ENCODE measurements around the gene WIPI1.
A peak's percentile ranks its signal among the peaks of the same experiment; 100 is the strongest.

The WIPI1 gene

DNA sequence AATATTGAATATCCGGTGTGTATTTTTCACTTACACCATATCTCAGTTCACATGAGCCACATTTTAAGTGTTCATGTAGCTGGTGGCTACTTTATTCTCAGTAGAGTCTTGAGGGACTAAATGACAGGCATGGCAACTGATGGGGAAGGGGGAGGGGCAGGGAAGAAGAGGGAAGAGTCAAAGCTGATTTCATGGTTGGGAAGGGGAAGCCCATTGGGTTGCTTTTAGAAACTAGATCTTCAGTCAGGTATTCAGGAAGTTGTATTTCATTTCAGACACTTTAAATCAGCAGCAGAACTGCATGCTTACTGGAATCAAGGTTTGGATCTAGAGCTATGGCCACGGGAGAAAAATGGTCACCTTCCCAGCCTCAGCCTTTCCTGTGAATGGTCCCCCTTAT lies 2.9 kb upstream of the WIPI1 start:
- DNase-seq: no peak

DNA sequence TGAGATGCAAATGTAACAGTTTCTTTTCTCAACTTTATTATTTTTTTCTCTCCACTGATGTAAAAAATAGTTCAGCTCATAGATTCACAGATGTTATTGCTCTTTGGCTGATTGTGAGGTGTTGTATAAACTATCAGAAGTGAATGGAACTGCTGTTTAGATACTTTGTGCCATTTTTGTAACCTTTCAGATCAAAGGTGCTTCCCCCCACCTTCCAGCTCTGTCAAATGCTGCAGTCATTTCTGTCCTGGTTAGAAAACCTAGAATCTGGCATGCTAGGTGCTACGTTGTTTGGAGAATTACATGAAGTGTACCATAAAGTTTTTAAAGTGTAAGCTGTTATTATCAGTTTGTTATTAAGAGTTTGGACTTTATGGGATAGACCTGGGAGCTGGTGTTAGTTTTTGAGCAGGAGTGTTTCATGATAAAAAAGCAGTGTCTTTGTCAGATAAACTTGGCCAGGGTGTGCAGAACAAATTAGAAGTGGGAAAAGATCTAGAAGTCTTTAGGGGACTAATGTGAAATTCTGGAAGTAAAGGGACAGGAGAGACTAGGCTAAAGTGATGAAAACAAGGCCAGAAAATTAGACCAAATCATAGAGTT lies 1.8 kb upstream of the WIPI1 start:
- no peak for DNase-seq

DNA sequence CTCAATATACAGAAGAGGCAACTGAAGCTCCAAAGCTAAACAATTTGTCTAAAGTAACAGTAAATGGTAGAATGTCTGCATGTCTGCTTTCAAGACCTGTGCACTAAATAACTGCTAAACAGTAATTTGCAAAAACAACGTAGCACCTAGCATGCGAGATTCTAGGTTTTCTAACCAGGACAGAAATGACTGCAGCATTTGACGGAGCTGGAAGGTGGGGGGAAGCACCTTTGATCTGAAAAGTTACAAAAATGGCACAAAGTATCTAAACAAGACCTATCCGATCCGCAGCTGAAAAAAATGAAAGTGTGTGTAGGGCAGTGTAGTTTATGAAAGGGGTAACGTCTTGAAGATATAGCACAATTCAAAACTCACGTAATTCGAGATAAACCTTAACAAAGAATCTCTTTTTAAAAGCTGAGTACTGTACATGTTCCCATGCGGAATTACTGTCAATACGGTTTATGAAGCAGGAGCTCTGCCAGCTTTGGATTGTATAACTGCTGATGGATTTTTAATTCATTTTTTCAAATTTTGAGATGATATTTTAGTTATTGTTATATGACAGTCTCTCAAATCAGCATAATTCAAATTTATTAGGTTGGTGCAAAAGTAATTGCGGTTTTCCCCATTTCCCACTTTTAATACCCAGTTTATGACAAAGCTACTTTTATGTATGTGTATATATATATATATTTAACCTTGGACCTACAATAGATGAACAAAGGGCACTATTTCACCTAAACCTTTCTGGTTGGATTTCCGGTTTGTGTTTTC lies 1.2 kb upstream of the WIPI1 start:
- no peak for DNase-seq

DNA sequence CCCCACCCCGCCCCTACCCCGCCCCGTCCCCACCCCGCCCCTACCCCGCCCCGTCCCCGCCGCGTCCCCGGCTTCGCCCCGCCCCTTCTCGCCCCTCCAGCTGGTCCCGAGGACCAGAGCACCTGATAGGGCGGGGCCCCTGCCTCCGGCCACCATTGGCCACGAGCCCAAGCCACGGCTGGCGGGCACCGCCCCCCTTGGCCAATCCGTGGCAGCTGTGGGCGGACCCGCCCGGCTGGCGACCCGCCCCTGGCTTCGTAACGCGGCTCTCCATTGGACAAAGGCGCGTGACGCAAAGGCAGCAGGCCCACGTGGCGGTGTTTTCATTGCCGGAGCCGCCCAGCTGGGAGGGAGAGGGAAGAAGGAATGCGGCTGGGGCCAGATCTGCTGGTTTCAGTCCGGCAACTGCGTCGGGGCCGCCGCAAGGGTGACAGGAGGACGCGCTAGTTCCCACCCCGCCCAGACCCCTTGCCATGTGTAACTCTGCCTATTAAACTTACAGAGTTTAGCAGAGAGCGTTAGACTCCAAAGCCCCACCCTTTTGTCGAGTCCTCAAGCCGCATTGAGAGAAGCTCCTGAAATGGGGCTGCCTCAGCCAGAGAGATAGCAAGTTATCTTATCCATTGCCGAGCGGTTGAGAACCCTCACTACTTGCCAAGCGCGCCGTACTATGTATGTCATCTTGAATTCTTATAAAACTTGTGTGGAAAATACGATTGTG lies 403 bp upstream of the WIPI1 start:
- DNase-seq: peak; percentile 95 to 99

DNA sequence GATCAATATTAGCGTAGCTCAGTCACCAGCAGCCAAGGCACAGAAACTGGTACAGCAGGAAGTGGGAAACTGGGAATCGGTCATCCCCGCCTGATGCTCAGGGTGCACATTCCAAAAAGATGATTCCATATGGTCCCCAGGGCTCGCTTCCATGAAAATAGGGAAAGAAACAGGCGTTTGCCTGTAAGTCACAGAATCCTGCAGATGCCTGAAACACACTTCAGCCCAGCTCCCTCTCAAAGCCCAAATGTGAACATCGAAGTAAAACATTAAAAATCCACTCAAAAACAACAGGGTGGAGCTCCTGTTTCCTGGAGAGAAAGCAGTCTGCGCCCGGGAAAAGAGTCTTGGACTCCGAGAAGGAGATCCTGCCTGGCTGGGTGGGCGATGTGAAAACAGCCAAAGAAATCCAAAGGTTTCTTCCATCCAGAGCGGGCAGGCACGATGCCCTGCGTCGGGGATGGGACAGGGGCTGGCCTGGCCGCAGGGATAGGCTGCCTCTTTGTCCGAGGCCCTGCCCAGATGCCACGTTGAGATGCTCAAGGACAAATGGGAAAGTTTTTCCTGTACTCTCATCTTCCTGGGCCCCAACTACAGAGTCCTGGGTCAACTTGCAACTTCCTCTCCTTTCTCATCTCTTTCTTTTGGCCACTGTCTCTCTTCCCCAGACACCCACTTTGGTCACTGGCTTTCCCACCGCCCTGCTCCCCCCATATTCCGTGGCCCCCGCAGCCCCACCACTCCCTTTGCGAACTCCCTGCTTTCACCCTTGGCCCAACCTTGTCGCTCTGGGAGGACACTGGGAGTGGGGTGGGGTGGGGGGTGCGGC lies 743 bp downstream of the WIPI1 start:
- DNase-seq: peak; percentile 15 to 51

DNA sequence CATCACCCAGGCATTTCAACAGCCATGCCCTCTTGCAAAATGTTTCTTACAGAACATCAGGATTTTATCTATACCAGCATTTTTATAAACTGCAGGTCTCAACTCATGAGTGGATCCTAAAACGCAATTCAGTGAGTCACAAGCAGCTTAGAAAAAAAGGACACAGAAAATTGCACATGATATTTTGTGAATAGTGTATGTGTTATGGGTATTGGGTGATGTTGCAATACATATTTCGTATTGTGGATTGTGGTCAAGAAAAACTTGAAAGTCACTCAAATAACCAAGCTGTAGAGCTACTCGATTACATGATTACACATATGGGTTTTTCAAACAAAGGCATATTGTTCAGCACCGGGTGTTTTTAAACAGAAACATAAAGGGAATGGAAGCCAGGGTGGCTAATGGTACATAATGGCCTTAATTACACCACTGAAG lies 1.4 kb downstream of the WIPI1 start:
- no peak for DNase-seq

DNA sequence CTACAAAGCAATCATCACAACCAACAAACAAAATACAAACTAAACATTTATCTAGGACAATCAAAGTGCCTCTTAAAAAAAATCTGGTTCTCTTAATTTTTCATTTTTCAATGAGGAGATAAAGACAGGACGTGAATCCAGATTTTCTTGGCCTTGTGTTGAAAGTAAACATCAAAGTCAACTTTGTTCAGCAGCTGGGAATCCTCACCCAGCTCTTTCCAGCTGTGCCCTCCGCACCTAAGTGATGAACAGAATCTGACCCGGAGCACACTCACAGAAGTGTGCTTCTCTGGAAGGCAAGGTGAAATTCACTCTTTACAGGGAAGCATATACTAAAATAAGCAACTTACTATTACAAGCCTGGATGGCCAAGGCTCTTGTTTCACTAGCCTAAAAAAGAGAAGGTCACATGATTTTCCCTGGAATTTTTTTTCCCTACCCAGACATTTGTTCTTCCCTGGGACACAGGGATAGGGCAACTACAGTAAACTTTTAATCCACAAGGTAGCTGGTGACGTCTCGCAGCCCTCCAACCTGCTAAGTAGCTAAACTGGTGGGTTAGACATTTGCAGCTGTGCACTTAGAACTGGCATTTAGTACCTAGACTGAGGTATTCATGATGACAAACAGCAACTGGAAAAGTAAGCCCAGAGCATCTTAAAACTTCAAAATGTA lies 3.2 kb downstream of the WIPI1 start:
- DNase-seq: no peak

DNA sequence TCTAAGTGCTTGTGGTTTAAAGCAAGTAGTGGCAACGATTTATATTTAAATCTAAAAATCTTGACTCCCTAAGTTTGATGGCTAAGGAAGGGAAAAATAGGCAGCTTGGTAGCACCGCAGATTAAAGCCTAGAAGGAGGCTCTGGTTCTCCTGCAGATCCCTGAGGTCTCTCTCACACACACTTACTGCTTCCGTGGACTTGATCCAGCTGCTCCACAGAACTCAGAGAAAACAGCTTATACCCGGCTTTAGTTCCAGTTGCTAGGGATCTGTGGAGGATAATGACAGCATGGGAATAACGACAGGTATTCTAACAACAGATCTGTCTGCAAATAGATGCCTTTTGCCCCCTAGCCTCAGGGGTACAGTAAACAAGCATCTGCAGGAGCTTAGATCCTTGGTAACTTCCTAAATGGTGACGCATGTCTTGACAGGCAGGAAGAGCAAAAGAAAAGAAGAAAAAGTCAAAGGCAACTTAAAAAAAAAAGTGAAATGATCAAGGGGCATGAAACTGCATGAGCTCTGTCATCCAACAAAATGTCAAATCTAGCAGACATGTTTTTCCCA lies 4.5 kb downstream of the WIPI1 start:
- no peak for DNase-seq

DNA sequence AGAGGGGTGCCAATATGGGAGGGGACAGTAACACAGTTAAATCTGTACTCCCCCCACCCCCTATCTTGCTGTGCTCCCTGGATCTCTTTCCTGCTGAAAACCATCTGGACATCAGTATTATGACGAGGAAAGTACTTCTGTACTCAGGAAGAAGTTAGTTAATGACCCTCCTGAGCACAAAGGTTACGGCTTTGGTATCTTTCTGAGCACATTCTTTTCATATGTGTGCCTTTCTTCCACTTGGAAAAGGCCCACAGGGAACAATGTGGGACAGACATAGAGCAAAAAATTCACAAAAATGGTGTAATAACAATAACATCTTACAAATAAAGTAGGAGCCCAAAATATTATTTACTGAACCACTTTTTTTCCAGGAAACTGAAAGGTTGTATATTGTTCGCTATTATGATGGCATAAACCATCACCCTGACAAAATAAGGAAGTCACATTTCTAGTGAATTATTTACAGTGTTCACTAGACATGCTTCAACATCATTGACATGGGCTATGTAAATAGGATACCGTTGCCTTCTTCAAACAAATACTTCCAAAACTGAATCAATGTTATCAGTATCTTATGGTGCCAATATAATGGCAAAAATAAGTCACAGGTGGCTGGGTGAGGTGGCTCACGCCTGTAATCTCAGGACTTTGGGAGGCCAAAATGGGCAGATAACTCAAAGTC lies 5.5 kb downstream of the WIPI1 start:
- peak in 1 of 2 experiments; percentile 19 for DNase-seq

DNA sequence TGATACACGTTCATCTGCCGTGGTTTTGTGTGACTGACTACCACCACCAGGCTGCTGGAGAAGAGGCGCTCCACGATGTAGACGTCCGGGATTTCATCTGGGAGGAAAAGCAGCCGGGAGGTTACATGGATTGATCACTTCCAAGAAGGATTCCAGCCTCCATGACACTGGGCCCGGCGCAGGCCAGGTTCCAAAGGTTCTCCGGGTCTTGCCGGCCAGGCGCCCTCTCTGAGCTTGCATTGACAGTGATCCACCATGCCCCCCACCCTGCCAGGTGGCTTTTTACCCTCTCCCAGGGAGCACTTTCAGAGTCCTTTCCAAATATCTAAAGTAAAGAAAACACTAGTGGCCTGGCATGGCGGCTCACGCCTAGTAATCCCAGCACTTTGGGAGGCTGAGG lies 6.5 kb downstream of the WIPI1 start:
- DNase-seq: no peak

DNA sequence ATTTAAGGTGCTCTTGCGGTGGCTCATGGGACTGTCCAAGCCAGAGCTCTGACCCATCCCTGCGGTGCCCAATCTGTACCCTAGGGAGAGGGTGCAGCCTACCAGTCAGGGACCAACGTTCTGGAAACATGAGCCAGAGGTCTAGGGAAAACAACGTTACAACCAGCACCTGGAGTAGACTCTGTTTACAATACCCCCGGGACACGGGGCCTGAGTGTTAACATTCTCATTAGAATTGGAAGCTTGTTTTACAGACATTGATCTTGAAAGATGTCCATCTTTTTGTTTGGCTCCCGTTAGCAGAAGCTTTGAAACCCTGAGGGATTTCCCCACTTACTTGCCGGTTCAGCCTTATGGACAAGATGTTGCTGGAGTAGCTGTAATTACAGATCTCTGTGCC lies 6.9 kb downstream of the WIPI1 start:
- peak in 1 of 2 experiments; percentile 54 for DNase-seq

DNA sequence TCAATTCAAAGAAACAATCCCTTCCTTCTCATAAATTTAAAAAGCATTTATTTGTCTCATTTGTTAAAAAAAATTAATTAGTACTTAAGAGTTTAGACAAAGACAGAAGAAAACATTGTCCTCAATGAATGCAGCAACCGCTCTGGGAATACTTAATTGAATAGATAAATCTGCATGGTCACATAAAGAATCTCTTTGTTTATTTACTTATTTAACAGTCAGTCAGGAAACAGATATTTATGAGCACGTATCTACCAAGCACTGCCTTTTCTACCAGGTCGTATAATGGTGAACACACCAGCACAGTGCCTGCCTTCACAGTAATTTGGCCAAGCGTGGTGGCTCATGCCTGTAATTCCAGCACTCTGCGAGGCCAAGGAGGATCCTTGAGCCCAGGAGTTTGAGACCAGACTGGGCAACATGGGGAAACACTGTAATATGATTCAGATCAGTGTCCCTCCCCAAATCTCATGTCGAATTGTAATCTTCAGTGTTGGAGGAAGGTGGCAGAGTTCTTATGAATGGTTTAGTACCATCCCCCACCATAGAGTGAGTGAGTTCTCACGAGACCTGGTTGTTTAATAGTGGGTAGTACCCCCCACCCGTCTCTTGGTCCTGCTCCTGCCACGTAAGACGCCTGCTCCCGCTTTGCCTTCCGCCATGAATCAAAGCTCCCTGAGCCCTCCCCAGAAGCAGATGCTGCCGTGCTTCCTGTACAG lies 8.1 kb downstream of the WIPI1 start:
- DNase-seq: no peak

DNA sequence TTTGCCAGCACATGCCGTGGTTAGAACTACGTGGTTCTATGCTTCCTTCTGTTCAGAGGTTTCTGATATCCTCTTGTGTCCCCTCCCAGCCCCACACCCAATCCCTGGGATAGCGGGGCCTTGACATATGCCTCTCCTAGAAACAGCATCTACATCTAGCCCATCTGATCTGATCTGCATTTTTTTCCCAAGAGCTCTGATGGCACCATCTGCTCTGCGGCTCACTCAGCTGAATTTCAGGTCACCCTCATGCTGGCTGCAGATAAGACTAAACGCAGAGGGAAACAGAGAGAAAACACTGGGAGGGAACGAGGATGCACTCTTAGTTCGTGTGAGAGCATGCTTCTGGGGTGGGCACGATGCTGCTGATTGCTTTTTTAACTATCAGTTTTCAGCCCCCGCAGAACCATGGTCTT lies 10.7 kb downstream of the WIPI1 start:
- DNase-seq: peak; percentile 98 to 99

DNA sequence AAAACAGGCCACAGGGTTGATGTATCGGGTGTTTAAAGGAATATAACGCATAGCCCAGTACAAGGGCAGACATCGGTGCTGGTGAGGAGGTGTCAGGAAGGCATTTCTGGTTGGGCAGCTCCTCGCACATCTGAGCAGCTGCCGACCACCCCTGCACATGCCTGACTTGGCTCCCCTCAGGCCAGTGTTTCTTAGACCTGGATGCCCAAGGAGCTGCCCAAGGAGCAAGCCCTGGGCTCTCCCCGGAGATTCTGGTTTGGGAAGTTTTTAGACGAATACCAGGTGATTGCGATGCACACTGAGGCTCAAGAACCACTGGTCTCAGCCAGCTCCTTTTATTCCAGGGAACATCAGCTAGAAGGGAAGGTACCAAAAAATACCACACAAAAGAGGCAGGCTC lies 11.6 kb downstream of the WIPI1 start:
- DNase-seq: no peak

DNA sequence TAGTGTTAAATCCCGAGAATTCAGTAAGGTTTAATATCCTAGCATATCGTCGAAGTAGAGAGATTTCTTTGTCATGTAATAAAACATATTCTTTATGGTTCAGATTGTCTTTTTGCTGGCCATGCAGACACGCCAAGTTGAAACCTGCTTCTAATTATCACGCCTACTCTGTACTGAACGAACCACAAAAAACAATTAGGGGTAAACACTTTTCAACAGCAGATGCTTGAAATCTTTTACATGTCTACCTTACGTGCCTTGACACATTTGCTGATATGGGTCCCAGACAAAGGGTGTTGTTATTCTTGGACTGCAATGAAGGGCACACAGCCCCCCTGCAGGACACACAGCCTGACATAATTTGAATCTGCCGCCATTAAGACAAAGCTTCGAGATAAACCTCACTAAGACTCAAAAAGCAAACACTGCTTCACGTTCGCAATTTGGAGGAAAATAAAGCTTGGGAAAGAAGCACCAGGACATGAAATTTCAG lies 13.3 kb downstream of the WIPI1 start:
- no peak for DNase-seq

DNA sequence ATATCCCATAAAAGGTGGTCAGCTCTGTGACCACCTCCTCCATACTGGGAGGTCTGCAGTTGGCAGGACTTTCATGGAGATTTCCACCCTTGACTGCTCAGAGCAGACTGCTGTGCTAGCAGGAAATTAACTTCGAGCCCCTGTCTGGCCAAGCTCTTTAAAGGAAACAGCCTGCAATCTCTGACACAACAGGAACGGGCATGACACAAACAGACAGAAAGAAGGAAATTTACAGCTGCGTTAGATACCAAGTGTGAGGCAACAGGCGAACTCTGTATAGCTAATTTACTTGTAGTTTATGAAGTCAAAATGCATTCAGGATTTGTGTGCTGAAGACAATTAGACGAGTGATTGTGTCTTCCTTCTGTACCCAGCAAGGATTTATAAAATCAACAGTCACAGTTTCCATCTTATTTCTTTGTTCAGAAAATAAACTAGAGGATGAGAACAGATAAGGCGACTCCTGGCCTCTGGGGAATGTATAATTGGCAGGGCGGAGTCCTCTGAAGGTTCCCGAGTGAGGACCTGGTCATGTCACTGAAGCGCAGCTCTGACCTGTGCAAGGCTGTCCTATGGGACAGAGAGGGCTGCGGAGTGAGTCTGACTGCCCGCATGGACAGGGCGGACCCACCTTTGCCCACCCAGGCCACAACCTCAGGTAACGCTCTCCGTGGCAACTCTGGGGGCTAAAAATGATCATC lies 16.1 kb downstream of the WIPI1 start:
- DNase-seq: no peak

DNA sequence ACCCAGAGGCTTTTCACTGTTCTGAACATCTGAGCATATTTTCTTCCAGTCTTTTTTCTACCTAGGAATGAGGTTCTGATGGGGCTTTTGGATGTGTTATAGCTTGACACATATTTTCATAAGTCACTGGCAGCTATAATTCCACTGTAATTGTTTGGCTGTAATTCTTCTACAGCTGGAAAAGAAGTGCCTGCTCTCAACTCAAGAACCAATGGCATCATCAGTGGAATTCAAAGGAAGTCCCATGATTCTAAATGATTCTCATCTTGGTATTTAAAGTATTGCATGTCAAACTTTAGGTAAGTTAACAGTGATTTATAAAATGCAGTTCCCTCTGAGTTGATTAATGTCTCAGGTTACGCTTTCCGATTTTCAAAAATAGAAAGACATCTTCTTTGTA lies 16.8 kb downstream of the WIPI1 start:
- DNase-seq: no peak

DNA sequence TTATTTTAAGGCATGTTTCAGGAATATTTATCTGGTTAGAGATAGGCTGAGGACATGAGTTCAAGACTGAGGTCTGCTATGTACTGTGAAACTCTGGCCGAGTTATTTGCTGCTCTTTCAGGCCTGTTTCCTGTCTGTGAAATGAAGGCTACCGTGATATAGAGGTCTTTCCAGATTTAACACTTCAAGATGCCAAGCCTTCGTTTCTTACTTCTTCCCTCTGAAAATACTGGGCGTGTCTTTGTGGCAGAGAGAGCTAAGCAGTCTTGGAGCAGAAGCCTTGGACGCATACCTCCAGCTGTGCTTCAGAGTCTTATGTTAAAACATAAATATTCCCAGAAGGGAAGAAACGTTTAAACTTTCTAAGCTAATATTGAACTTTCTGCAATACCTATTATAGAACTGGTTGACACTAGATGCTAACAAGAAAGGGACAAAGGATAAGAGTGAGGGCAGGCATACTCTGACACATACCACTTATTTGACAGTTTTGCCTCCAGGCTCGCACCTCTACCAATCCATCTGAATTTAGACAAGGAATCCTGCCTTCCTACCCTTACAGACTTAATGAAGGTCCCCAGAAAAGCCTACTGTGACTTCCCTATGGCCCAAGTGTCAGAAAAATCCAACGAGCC lies 17.5 kb downstream of the WIPI1 start:
- no peak for DNase-seq
